ENCODE measurements around the gene SAMD11.

Gene SAMD11

GRCh38 chr1:905811-906599, 17.7 kb upstream of the SAMD11 start:
- DNase-seq, result no peak

DNA sequence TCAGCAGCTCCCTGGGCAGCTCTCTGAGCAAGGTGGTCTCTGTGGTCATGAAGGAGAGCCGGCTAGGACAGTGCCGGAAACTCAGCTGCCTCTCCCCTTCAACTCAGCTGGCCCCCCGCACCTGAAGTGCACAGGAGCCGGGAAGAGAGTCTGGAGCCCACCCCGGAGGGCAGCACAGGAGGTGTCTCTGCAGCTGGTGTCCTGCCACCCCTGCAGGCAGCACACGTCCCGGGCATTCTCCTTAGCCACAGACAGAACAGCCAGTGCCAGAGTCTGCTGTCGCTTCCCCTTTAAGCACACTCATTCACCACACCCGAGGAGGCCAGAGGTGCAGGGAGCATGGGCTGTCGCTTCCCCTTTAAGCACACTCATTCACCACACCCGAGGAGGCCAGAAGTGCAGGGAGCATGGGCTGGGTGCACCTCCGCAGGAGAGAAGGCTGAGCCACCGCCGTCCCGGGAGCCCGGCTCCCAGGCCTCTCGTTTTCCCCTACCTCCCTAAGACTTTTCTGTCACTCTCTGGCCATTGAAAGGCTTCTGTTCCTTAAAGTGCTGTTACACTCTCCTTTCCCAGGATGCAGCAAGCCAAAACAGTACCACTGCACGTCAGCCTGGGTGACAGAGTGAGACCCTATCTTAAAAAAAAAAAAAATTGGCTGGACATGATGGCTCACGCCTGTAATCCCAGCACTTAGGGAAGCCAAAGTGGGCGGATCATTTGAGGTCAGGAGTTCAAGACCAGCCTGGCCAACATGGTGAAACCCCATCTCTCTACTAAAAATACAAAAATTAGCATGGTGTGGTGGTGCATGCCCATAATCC, 16.9 kb upstream of the SAMD11 start:
- peak; percentile 41 for DNase-seq

GRCh38 chr1:907611-908451, 15.9 kb upstream of the SAMD11 start:
- DNase-seq, result no peak

DNA sequence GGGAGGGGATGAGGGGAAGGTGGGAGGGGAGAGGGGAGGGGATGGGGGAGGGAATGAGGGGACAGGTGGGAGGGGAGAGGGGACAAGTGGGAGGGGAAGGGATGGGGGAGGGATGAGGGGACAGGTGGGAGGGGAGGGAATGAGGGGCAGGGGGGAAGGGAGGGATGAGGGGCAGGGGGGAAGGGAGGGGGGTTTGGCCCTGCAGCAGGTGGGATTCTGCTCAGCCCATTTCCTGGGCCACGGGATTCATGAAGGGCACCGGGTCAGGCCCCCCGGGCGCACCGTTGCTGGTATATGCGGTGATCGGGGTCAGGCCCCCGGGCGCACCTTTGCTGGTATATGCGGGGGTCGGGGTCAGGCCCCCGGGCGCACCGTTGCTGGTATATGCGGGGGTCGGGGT, 15.1 kb upstream of the SAMD11 start:
- no peak for DNase-seq

DNA sequence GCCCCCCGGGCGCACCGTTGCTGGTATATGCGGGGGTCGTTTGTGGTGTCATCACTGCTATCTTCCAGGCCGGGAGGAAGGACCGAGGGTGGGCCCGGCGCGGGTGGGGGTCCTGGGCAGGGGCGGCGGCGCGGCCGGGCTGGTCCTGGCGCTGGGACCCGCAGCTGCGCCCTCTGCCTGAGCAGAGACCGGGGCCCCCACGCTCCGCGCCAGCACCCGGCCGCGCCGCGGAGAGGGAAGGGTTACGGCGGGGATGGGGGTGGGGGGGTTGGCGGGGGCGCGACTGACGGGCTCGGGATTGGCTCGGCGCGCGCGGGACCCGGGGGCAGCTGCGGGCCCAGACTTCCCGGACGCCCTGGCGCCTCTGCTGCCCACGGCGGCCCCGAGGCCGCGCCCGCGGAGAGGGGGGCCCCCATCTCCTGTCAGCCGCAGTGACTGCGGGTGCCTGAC, 13.8 kb upstream of the SAMD11 start:
- DNase-seq, result no peak

GRCh38 chr1:910311-910880, 13.3 kb upstream of the SAMD11 start:
- DNase-seq, result no peak

- no peak for DNase-seq
Measured at GRCh38 chr1:910881-911721, 12.6 kb upstream of the SAMD11 start.

GRCh38 chr1:911875-912739, 11.6 kb upstream of the SAMD11 start:
- DNase-seq, result no peak

DNA sequence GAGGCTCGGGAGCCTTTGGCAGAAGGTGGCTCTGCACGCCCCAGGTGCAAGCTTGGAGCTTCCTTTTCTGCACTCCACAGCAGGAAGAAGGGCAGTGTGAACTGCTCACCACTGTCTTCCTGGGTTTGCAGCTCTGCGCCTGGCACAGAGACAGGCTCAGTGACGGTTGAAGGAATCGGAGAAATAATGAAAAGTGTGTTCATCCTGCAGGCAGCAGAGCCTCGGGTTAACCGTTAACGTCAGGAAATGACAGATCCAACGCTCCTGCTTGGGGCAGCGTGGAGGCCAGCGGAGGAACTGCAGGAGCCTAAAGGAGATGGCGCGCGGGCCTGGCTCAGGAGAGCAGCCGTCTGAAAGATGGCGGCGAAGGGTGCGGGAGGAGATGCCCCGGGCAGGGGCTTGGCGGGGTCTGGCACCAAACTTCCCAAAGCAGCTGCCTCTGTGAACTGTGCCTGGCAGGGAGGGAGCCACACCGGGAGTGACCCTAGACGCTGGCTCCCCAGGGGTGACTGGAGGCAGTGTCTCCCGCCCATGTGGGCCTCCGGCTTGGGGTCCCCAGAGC, 10.9 kb upstream of the SAMD11 start:
- no peak for DNase-seq

- DNase-seq, result no peak
Measured at GRCh38 chr1:913491-914130, 10.1 kb upstream of the SAMD11 start.

DNA sequence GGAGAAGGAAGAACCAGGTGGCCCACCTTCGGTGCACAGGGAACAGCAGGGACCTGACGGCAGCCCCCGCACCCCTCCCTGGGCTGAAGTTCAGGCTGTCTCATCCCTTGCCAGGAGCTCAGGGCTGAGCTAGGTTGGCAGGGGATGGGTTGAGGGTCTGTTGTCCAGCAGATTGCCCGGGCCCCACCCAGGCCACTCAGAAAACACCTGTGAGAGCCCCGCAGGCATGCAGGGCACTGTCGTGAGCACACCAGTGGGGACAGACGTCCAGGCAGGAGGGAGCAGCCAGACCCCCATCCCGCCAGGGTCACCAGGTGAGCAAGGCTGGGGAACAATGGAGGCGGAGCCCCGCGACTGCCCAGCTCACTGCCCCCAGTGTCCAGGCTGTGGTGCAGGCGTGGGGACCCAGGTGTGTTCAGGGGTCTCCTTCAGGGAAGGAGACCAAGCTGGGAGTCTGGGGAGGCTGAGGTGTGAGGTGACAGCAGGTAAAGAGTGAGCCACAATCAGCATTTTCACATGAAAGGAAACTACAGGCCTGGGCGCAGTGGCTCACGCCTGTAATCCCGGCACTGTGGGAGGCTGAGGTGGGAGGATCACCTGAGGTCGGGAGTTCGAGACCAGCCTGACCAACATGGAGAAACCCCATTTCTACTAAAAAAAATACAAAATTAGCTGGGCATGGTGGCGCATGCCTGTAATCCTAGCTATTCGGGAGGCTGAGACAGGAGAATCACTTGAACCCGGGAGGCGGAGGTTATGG, 9.4 kb upstream of the SAMD11 start:
- no peak for DNase-seq

GRCh38 chr1:914891-915280, 8.8 kb upstream of the SAMD11 start:
- no peak for DNase-seq

GRCh38 chr1:915295-916172, 8.2 kb upstream of the SAMD11 start:
- no peak for DNase-seq

DNA sequence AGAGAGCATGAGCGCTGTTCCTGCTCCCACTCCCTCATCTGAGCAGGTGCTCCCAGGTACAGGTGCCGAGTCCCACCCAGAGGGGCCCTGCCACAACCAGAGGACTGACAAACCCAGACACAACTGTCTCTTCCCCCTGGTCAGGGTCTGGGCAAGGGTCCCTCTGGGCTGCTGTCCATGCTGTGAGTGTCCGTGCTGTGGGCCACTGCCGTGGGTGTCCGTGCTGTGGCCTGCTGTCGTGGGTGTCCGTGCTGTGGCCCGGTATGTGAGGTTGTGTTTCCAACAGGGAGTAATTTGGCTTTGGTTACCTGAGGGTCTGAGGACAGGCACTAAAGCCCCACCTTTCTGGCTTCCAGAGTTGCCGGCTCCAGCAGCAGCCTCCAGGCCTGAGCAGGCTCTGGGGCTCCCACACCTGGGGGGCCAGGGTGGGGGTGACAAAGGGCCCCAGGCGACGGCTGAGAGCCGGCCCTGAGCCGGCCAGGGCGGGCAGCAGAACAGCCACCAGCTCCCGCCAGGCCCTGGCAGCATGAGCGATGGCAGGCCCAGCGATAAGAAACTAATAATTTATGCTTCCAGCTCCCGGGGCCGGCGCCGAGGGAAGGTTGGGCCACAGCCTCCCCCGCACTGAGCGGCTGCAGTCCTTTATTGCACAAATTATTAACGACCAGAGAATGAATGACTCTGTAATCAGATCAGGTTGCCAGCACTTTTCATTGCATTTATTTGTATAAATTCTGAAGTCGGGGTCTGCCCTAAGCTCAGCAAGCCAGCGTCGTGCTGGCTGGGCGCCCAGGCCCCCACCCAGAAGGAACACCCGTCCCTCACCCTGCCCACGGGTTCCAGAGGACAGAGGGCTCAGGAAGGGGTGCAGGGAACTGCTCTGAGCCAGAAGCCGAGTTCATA, 7.3 kb upstream of the SAMD11 start:
- no peak for DNase-seq

- DNase-seq, result no peak
Measured at GRCh38 chr1:917076-917459, 6.7 kb upstream of the SAMD11 start.

GRCh38 chr1:917466-918091, 6.1 kb upstream of the SAMD11 start:
- no peak for DNase-seq
